GM03348 (cell line): ENCODE data around the gene ZNF217.
"Not testable (repeated sequence)": the region's sequence is repeated elsewhere in the genome, so short reads cannot be mapped to it uniquely, and the experiment has no call there.

Experiments used
- DNase-seq: peaks from one replicate; pipeline ENCODE4 v3.0.0; 2012; ENCODE audit warnings: low spot score

Gene ZNF217

GRCh38 chr20:53622247-53623133 is 28.9 kb upstream of the ZNF217 start:
- no peak for DNase-seq

GRCh38 chr20:53621482-53622246 is 28.0 kb upstream of the ZNF217 start:
- DNase-seq: peak; percentile 71

- DNase-seq: not testable (repeated sequence)
These were observed 24.9 kb upstream of the ZNF217 start for GRCh38 chr20:53618490-53619000.

- no peak for DNase-seq
These were observed 24.3 kb upstream of the ZNF217 start for GRCh38 chr20:53617791-53618489.

DNA sequence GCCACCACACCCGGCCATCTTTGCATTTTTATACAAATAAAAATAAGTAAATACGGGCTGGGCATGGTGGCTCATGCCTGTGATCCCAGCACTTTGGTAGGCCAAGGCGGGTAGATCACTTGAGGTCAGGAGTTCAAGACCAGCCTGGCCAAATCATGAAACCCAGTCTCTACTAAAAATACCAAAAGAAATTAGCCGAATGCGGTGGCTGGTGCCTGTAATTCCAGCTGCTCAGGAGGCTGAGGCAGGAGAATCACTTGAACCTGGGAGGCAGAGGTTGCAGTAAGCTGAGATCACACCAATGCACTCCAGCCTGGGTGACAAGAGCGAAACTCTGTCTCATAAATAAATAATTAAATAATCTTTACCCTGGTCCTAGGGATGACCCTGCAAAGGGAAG is 22.9 kb upstream of the ZNF217 start:
- not testable (repeated sequence) for DNase-seq

DNA sequence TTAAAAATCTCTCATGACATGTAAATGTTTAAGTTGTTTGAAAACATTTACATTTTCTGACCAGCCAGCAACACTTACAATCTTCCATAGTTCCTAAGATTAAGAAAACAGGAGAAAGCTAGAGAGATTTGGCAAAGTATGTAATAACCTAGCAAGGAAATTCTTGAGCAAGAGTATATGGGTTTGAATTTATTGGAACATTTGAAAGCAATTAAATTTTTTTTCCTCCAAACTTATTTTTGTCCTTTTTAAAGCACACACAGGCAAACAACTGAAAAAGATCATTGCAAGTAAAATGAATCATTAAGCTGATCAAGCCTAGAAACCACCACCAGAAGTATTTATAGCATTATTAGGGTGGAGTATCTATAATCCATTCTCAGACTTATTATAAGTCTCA is 20.1 kb upstream of the ZNF217 start:
- peak; percentile 31 for DNase-seq

DNA sequence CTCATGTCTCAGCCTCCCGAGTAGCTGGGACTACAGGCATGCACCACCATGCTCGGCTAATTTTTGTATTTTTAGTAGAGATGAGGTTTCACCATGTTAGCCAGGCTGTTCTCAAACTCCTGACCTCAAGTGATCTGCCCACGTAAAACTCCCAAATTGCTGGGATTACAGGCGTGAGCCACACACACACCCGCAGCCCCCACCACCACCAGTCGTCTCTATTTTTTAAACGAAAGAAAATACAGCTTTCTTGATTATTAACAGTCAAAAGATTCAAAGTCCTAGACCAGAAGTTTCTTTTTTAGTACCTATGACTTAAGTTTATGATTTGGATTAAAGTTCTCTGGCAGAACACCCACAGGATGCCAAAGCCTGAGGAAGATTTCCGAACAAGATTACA is 18.6 kb upstream of the ZNF217 start:
- DNase-seq: not testable (repeated sequence)

GRCh38 chr20:53611449-53611894 is 17.8 kb upstream of the ZNF217 start:
- peak; percentile 86 for DNase-seq

- DNase-seq: no peak
These were observed 16.1 kb upstream of the ZNF217 start for GRCh38 chr20:53609491-53610445.

DNA sequence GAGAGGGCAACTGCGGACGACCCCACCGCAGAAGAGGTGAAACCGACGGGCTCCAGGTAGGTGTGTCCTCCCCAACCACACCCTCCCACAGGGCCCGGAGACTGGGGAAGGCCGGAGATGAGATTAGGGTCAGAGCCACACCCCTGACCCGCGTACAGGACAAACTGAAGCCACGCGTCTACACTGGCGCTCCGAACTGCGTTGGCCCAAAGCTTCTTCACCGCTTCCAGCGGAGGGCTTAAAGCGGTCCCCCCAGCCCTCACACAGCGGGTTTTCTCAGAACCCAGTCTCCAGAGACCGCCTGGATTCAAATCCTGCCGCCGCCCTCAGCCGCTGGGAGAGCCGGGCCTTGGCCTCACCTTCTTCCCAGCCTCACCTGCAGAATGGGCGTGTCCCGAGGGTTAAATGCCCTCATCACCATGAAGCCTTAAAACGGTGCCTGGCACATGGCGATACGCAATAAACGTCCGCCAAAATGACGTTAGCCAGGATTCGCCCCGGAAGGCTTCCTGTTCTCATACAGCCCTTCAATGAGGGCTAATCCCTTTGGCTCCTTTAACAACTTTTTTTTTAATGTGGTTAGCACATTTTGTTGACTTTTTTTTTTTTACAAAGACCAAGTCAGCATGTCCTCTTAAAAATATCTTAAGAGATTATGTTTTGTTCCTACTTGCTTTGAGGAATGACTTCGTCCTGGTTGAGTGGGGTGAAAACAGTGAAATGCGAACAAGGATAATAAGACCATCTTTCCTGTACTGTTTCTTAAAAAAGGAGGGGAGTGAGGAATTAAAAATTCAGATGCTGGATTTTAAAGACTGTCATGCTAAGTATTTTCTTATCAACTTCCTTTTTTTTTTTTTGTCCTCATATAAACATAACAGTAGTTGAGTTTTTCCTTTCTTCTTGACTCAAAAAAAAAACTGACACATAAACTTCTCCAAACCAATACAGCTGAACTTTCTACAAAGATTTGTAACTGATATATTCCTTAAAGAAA is 15.1 kb upstream of the ZNF217 start:
- no peak for DNase-seq

DNA sequence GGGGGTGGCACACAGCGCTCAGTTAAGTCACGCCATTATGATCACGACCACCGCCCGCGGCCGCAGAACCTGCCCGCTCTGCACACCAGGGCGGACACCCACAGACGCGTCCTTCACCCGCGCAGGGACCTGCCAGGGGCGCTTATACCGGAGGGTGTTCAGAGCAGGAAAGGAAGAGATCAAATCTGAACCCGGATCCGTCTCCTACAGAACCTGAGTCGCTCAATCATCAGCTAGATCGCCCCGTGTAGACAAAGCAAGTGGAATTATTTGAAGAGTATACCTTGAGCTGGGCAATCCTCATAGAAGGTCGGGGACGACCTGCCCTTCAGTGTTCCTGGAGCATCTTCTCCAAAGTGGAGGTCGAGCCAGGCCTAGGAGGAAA is 14.4 kb upstream of the ZNF217 start:
- DNase-seq: no peak

DNA sequence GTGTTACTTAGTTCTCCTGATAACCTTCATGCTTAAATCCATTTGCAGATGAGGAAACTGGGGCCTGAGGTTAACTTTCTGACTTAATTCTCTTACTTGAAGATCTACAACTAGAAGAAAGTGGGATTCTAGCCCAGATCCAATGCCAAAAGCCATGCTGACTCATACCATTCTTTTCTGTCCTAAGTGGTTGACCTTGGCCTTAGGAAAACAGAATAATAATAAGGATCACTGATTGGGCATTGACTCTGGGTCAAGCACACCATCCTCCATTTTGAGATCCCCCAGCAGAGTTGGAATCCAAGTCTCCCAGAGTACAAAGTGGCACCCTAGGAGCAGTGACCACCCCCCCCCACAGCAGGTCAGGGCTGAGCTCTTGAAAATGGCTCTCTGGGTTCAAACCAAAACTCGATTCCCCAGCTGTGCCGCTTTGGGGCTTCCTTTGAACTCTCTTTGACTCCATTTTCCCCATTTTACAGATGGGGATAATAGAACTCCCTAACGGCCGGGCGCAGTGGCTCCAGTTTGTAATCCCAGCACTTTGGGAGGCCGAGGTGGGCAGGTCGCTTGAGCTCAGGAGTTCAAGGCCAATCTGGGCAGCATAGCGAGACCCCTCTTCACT is 12.8 kb upstream of the ZNF217 start:
- DNase-seq: peak; percentile 55

- not testable (repeated sequence) for DNase-seq
These were observed 11.8 kb upstream of the ZNF217 start for GRCh38 chr20:53605401-53605800.

DNA sequence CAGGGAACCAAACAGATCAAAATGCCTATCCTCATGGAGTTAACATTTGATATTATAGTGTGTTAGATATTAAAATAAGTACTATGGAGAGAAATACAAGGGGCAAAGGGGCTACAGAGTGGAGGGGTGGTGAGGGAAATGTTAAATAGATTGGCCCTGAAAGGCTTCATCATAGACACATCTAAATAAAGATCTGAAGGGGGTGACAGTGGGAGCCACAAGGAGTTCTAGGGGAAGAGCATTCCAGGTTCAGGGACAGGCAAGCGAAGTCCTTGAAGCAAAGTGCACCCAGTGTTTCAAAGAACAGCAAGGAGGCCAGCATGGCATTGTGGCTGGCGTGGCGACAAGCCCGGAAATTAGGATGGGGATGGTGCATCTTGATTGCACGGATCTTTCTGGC is 11.2 kb upstream of the ZNF217 start:
- not testable (repeated sequence) for DNase-seq

- DNase-seq: no peak
These were observed 9.0 kb upstream of the ZNF217 start for GRCh38 chr20:53602661-53603060.

GRCh38 chr20:53599910-53600632 is 6.4 kb upstream of the ZNF217 start:
- no peak for DNase-seq

DNA sequence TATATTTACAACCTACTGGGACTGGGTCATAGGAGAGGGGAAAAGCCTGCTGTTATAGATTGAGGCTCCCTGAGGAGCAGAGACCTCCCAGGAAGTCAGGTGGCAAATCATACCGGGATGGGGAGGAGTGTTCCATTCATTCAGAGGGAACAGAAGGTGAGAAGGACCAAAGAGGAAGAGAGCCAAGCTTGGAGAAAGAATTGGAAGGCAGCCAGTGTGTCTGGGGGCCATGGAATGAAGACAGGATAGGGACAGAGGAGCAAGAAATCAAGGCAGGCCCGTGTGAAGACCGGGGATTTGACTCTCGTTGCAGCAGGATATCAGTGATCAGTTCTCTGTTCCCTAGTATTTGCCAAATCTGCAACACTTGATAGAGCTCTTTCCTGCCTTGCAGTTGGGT is 5.7 kb upstream of the ZNF217 start:
- DNase-seq: no peak

- no peak for DNase-seq
These were observed 5.4 kb upstream of the ZNF217 start for GRCh38 chr20:53599044-53599362.
